GM12865 (cell line): Measurements from ENCODE around the gene SLC6A14.

Source experiments
- DNase-seq: peaks from one replicate; pipeline ENCODE4 v3.0.0; 2010; ENCODE audit warnings: low read depth
- H3K4me3 ChIP-seq: 2 replicates; pipeline ENCODE4 v1.5.1; 2011; ENCODE audit warnings: mild to moderate bottlenecking, low read depth, low read length, control low read depth
- CTCF ChIP-seq: IDR thresholded peaks from 2 replicates; pipeline ENCODE4 v1.5.1; 2011; ENCODE audit warnings: low read length, control low read depth, low read depth, inconsistent platforms; ENCODE audit not compliant: insufficient read depth; ENCODE audit errors: missing control alignments

SLC6A14 gene

GRCh38 chrX:116427978-116428377 lies 8.4 kb upstream of the SLC6A14 start:
- TF ChIP-seq CTCF, result no peak
- no peak overlapping the region for H3K4me3 ChIP-seq
- DNase-seq, result no peak

DNA sequence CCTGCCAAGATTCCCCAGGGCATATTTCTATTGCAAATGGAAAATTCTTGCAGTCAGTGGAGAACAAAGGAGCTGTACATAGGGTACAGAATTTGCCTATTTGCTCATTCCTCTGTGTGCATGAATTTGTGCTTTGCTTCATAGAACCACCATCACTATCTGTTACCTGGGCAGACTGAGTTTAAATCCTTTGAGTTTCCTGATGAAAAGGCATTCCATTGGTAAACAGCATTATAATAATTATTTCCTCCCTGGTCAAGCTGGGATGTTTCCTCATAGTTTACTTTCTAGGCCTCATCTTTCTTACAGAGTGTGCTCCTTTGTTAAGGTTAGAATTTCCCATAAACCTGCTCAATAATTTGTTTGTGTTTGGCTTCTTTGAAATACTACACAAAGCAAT lies 809 bp upstream of the SLC6A14 start:
- no peak for DNase-seq
- H3K4me3 ChIP-seq, result no peak overlapping the region
- TF ChIP-seq CTCF, result no peak

GRCh38 chrX:116449156-116449555 lies 12.8 kb downstream of the SLC6A14 start:
- no peak overlapping the region for H3K4me3 ChIP-seq
- TF ChIP-seq CTCF, result no peak
- no peak for DNase-seq

DNA sequence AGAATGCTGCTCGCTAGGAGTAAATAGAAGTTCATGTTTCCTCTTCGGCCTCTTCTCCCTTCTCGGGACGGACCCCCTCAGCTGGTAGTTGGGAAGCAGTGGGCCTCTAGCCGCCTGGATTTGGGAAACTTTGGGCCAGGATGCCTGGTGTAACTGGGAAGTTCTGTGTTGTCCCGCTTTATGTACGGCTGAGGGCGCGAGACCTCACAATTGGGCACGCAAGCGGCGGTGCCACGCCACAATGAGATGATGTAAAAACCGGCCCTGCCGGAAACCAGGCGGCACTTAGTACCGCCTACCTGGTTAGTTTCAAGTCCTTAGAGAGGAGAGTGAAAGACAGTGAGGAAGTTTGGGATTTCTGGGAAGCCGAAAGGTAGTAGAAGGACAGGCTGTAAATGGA lies 26.4 kb downstream of the SLC6A14 start, which contains the start of gene CT83:
Gene CT83, minus strand, starts transcription at position 155 of the 400 bp plus-strand sequence. Its CDS starts 120 bp downstream, at position 35.
- no peak for TF ChIP-seq CTCF
- DNase-seq, result no peak
- H3K4me3 ChIP-seq, result no peak within 1 kb of the TSS

GRCh38 chrX:116480059-116480458 lies 43.7 kb downstream of the SLC6A14 start:
- no peak for TF ChIP-seq CTCF
- no peak for DNase-seq
- no peak overlapping the region for H3K4me3 ChIP-seq

GRCh38 chrX:116490104-116490503 lies 53.7 kb downstream of the SLC6A14 start:
- H3K4me3 ChIP-seq, result no peak overlapping the region
- TF ChIP-seq CTCF, result no peak
- no peak for DNase-seq

DNA sequence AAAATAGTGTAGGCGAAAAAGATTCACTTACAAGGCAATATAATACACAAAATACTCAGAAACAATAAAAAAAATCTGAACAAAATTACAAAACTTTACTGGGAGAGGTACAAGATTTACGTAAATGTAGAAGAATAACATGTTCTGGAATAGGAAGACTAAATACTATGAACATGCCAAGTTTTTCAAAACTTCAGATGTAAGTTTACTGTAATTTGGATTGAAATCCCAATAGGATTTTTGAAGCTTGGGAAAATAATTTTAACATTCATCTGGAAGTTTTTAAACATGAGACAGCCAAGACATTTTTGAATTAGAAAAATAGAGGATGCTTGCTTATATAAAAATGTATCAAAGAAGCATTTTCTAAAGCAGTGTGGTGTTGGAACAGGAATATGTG lies 56.9 kb downstream of the SLC6A14 start:
- TF ChIP-seq CTCF, result no peak
- no peak for DNase-seq
- H3K4me3 ChIP-seq, result no peak overlapping the region
